HepG2 (cell line): ENCODE data around the gene DDX46. TPM values are rescaled to one million over a fixed set of nuclear protein-coding genes. Genes with fewer than 3 reads are reported as not detected.
A peak's percentile ranks its signal among the peaks of the same experiment; 100 is the strongest.

Source experiments
- HMGXB4 ChIP-seq, 2 experiments: sonication (generic) in 1 of 2; formaldehyde crosslinking in 1 of 2; IDR thresholded peaks; 2 replicates each; pipeline versions ENCODE4 v1.4.0 to v1.6.1; 2018 to 2020; ENCODE audit warnings: missing genetic modification reagents in 2 of 2, borderline replicate concordance in 1 of 2, low read depth in 1 of 2, mild to moderate bottlenecking in 1 of 2, missing biosample characterization in 1 of 2
- PTBP1 ChIP-seq: fragments of 200-400 bp; formaldehyde crosslinking; IDR thresholded peaks from 2 replicates; pipeline ENCODE4 v1.6.1; 2018; ENCODE audit warnings: low read length, low read depth; ENCODE audit not compliant: poor library complexity, severe bottlenecking
- RARG ChIP-seq: sonication (generic); formaldehyde crosslinking; IDR thresholded peaks from 2 replicates; pipeline ENCODE4 v1.4.0; 2020; ENCODE audit warnings: low read depth, mild to moderate bottlenecking, missing genetic modification reagents
- RERE ChIP-seq: IDR thresholded peaks from 2 replicates; pipeline ENCODE4 v1.6.1; 2016; ENCODE audit warnings: low read depth, missing genetic modification reagents, missing compliant biosample characterization
- SNAPC5 ChIP-seq: sonication (generic); formaldehyde crosslinking; IDR thresholded peaks from 2 replicates; pipeline ENCODE4 v1.8.1; 2023; ENCODE audit warnings: mild to moderate bottlenecking, missing genetic modification reagents, borderline replicate concordance
- WIZ ChIP-seq: sonication (generic); formaldehyde crosslinking; IDR thresholded peaks from 2 replicates; pipeline ENCODE4 v1.5.1; 2020; ENCODE audit warnings: mild to moderate bottlenecking, missing genetic modification reagents
- ZFY ChIP-seq: sonication (generic); formaldehyde crosslinking; IDR thresholded peaks from 2 replicates; pipeline ENCODE4 v1.4.0; 2020; ENCODE audit warnings: missing genetic modification reagents
- ZNF10 ChIP-seq: sonication (generic); formaldehyde crosslinking; IDR thresholded peaks from 2 replicates; pipeline ENCODE4 v1.4.0; 2020; ENCODE audit warnings: mild to moderate bottlenecking, low read depth, missing genetic modification reagents, borderline replicate concordance
- ZNF260 ChIP-seq: sonication (generic); formaldehyde crosslinking; IDR thresholded peaks from 2 replicates; pipeline ENCODE4 v1.4.0; 2020; ENCODE audit warnings: missing genetic modification reagents, low read depth, mild to moderate bottlenecking, borderline replicate concordance
- ZNF317 ChIP-seq: sonication (generic); formaldehyde crosslinking; IDR thresholded peaks from 2 replicates; pipeline ENCODE4 v1.5.0; 2020; ENCODE audit warnings: mild to moderate bottlenecking, missing genetic modification reagents
- ZNF644 ChIP-seq: IDR thresholded peaks from 2 replicates; pipeline ENCODE4 v1.6.1; 2016; ENCODE audit warnings: low read depth
- ZNF773 ChIP-seq: sonication (generic); formaldehyde crosslinking; IDR thresholded peaks from 2 replicates; pipeline ENCODE4 v1.4.0; 2020; ENCODE audit warnings: missing genetic modification reagents, borderline replicate concordance
- polyA plus RNA-seq, 8 experiments: library from polyadenylated mRNA; depleted of rRNA in 3 of 8; stranded (reverse) in 7 of 8; unstranded in 1 of 8; fragments of >200 nt; fragmentation: Illumina TruSeq in 4 of 8; extraction: Trizol in 4 of 8; gene quantifications; 2 replicates each; pipeline versions ENCODE4 v1.2.1 to v1.2.3, GENCODE V29; 2011 to 2016; ENCODE audit warnings: low read depth in 4 of 8, missing spikeins in 1 of 8, mixed read lengths in 1 of 8; ENCODE audit not compliant: insufficient read depth in 1 of 8
- total RNA-seq, 5 experiments: library from RNA; depleted of rRNA; stranded (reverse); fragments of >200 nt; fragmentation: Illumina TruSeq; extraction: Trizol; gene quantifications; 2 replicates each; pipeline ENCODE4 v1.2.3, GENCODE V29; 2016; ENCODE audit warnings: low read depth in 1 of 5
- TF ChIP-seq, protein P1 (sequence below), 2 experiments: IDR thresholded peaks; 2 replicates each; pipeline ENCODE4 v1.6.1; 2011 to 2012; ENCODE audit warnings: low read length in 2 of 2, borderline replicate concordance in 1 of 2, low read depth in 1 of 2, mild to moderate bottlenecking in 1 of 2, moderate library complexity in 1 of 2
- TF ChIP-seq, protein P2 (sequence below): sonication (generic); formaldehyde crosslinking; IDR thresholded peaks from 2 replicates; pipeline ENCODE4 v1.5.0; 2020; ENCODE audit warnings: mild to moderate bottlenecking, missing genetic modification reagents, moderate library complexity

The DDX46 gene
- total and polyA plus RNA-seq, 2 of the 13 experiments (the other 11 are each of a cell fraction or from before 2014, with no cell fraction given) = 27.3 to 59.3 TPM

DNA sequence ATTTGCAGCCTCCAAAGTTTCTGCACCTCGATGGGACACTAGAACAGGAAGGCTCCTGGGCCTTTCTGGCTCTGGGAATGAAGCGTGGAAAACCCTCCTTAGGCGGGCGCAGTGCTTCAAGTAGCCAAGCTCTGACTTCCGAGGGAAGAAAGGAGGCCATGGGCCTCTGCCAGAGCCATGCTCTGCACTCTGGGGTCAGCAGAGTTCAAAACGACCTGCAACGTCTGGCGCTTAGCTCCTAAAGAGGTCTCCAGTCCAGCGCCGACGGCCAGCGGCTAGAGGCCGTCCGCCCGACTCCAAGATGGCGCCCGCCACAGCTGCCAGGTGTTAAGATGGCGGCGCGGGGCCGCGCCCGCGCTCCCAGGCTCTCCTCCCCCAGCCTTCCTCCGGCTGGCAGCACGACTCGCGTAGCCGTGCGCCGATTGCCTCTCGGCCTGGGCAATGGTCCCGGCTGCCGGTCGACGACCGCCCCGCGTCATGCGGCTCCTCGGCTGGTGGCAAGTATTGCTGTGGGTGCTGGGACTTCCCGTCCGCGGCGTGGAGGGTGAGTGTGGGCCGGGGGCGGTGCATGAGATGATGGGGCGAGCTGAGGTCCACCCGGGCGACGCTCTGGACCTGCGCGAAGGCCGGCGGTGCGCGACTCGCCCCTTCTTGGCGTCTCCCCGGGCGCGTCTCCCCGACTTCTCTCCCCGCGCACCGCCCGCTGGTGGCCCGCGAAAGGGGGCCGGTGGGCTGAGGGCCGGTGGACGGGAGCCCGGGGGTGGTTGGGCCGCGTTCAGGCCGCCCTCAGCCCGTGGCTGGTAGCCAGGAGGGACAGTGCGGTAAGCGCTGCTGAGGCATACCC, 115.6 kb downstream of the DDX46 start, which contains the start of gene TXNDC15 (continued):
- TF ChIP-seq, protein P1, sequence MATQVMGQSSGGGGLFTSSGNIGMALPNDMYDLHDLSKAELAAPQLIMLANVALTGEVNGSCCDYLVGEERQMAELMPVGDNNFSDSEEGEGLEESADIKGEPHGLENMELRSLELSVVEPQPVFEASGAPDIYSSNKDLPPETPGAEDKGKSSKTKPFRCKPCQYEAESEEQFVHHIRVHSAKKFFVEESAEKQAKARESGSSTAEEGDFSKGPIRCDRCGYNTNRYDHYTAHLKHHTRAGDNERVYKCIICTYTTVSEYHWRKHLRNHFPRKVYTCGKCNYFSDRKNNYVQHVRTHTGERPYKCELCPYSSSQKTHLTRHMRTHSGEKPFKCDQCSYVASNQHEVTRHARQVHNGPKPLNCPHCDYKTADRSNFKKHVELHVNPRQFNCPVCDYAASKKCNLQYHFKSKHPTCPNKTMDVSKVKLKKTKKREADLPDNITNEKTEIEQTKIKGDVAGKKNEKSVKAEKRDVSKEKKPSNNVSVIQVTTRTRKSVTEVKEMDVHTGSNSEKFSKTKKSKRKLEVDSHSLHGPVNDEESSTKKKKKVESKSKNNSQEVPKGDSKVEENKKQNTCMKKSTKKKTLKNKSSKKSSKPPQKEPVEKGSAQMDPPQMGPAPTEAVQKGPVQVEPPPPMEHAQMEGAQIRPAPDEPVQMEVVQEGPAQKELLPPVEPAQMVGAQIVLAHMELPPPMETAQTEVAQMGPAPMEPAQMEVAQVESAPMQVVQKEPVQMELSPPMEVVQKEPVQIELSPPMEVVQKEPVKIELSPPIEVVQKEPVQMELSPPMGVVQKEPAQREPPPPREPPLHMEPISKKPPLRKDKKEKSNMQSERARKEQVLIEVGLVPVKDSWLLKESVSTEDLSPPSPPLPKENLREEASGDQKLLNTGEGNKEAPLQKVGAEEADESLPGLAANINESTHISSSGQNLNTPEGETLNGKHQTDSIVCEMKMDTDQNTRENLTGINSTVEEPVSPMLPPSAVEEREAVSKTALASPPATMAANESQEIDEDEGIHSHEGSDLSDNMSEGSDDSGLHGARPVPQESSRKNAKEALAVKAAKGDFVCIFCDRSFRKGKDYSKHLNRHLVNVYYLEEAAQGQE (IDR thresholded peaks at IDR 0.05; ENCODE audit: borderline replicate concordance in 1 of 2, low read depth in 1 of 2, low read length in 2 of 2) = peak in 1 of 2 experiments; percentile 74; a peak in 1 of 4 replicates
- TF ChIP-seq ZNF644 = peak; percentile 48; the same call in 1 of the 2 replicates
- TF ChIP-seq SNAPC5 (CRISPR knock-in tag) = no peak
- TF ChIP-seq WIZ = peak; percentile 88
- TF ChIP-seq ZNF317 = peak; percentile 83
- TF ChIP-seq ZFY (CRISPR knock-in tag) = peak; percentile 96
- TF ChIP-seq ZNF773 (CRISPR knock-in tag) = no peak; the same call in 1 of the 2 replicates
- TF ChIP-seq HMGXB4 (CRISPR knock-in tag; IDR thresholded peaks at IDR 0.05; ENCODE audit: borderline replicate concordance in 1 of 2, low read depth in 1 of 2) = peak; percentile 92 to 93
- peak; percentile 71 for TF ChIP-seq PTBP1
- TF ChIP-seq RARG = peak; percentile 84; the same call in 1 of the 2 replicates
- TF ChIP-seq, protein P2, sequence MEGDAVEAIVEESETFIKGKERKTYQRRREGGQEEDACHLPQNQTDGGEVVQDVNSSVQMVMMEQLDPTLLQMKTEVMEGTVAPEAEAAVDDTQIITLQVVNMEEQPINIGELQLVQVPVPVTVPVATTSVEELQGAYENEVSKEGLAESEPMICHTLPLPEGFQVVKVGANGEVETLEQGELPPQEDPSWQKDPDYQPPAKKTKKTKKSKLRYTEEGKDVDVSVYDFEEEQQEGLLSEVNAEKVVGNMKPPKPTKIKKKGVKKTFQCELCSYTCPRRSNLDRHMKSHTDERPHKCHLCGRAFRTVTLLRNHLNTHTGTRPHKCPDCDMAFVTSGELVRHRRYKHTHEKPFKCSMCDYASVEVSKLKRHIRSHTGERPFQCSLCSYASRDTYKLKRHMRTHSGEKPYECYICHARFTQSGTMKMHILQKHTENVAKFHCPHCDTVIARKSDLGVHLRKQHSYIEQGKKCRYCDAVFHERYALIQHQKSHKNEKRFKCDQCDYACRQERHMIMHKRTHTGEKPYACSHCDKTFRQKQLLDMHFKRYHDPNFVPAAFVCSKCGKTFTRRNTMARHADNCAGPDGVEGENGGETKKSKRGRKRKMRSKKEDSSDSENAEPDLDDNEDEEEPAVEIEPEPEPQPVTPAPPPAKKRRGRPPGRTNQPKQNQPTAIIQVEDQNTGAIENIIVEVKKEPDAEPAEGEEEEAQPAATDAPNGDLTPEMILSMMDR (CRISPR knock-in tag) = peak; percentile 32; the same call in 1 of the 2 replicates
- TF ChIP-seq ZNF10 = no peak
- TF ChIP-seq RERE (CRISPR knock-in tag) = no peak
- TF ChIP-seq ZNF260 (CRISPR knock-in tag) = no peak
